Measurements from ENCODE around the gene FAM76B.

GRCh38 chr11:95764267-95764898 is 25.2 kb downstream of the FAM76B start:
- peak in 1 of 3 donors; percentile 37 for TF ChIP-seq CTCF (IDR thresholded peaks at IDR 0.05)
- TF ChIP-seq POLR2A (IDR thresholded peaks at IDR 0.05), result no peak
